Fibroblast of lung (primary cell): ENCODE measurements around the gene KCNH4. TPM values are rescaled to one million over a fixed set of nuclear protein-coding genes. Genes with fewer than 3 reads are reported as not detected.
"Not testable (repeated sequence)": the region's sequence is repeated elsewhere in the genome, so short reads cannot be mapped to it uniquely, and the experiment has no call there.

ENCODE experiments used
- DNase-seq, 2 donors: peaks; one replicate each; pipeline versions ENCODE4 v3.0.0 to v3.0.0-alpha.2; 2010; ENCODE audit warnings: low read depth in 2 of 2
- H2AFZ ChIP-seq: 2 replicates; pipeline ENCODE4 v1.5.1; 2012; ENCODE audit warnings: low read length, control low read depth, inconsistent platforms
- H3K27ac ChIP-seq: 2 replicates; pipeline ENCODE4 v1.5.1; 2011; ENCODE audit warnings: low read length, control low read depth; ENCODE audit not compliant: insufficient read depth
- H3K27me3 ChIP-seq: 2 replicates; pipeline ENCODE4 v1.5.1; 2011; ENCODE audit warnings: mild to moderate bottlenecking, low read length; ENCODE audit not compliant: control insufficient read depth, insufficient read depth
- H3K36me3 ChIP-seq: 2 replicates; pipeline ENCODE4 v1.5.1; 2011; ENCODE audit warnings: low read length; ENCODE audit not compliant: control insufficient read depth, insufficient read depth
- H3K4me1 ChIP-seq: 2 replicates; pipeline ENCODE4 v1.5.1; 2011; ENCODE audit warnings: low read length; ENCODE audit not compliant: control insufficient read depth, insufficient read depth; ENCODE audit errors: extremely low read depth
- H3K4me2 ChIP-seq: 2 replicates; pipeline ENCODE4 v1.5.1; 2011; ENCODE audit warnings: low read length, control low read depth; ENCODE audit not compliant: insufficient read depth; ENCODE audit errors: extremely low read depth
- H3K4me3 ChIP-seq, 4 experiments: fragments of 200-600 bp in 1 of 4; sonication (generic) in 1 of 4; replicated peaks in 1 of 4; 2 replicates each; pipeline ENCODE4 v1.5.1; 2011 to 2016; ENCODE audit warnings: low read length in 4 of 4, low read depth in 3 of 4, mild to moderate bottlenecking in 3 of 4, control low read depth in 2 of 4, inconsistent platforms in 1 of 4, mixed read lengths in 1 of 4; ENCODE audit not compliant: insufficient read depth in 1 of 4; ENCODE audit errors: control extremely low read depth in 1 of 4
- H3K79me2 ChIP-seq: 2 replicates; pipeline ENCODE4 v1.5.1; 2012; ENCODE audit warnings: mild to moderate bottlenecking, low read length, inconsistent platforms; ENCODE audit not compliant: control insufficient read depth, insufficient read depth
- H3K9ac ChIP-seq: 2 replicates; pipeline ENCODE4 v1.5.1; 2011; ENCODE audit warnings: mild to moderate bottlenecking, low read length, control low read depth; ENCODE audit not compliant: insufficient read depth
- H3K9me3 ChIP-seq: 2 replicates; pipeline ENCODE4 v1.5.1; 2012; ENCODE audit warnings: low read depth, low read length; ENCODE audit not compliant: control insufficient read depth, insufficient read depth
- H4K20me1 ChIP-seq: 2 replicates; pipeline ENCODE4 v1.5.1; 2011; ENCODE audit warnings: low read length; ENCODE audit not compliant: control insufficient read depth, insufficient read depth; ENCODE audit errors: extremely low read depth
- CTCF ChIP-seq, 2 donors: IDR thresholded peaks in 1 of 2; conservative IDR thresholded peaks in 1 of 2; 1 replicate in 1 of 2; 2 replicates in 1 of 2; pipeline ENCODE4 v1.5.1; 2011 to 2012; ENCODE audit warnings: low read length in 2 of 2, control low read depth in 1 of 2, inconsistent platforms in 1 of 2, low read depth in 1 of 2, mild to moderate bottlenecking in 1 of 2
- EZH2 ChIP-seq: IDR thresholded peaks from 2 replicates; pipeline ENCODE4 v1.5.1; 2012; ENCODE audit warnings: low read length, control low read depth, mild to moderate bottlenecking; ENCODE audit errors: missing control alignments
- polyA plus RNA-seq, 2 donors: library from polyadenylated mRNA; depleted of rRNA in 1 of 2; stranded (reverse) in 1 of 2; unstranded in 1 of 2; fragments of >200 nt; gene quantifications; 2 replicates each; pipeline ENCODE4 v1.2.1, GENCODE V29; 2011 to 2012; ENCODE audit warnings: missing spikeins in 1 of 2
- total RNA-seq: library from RNA; depleted of rRNA; stranded (reverse); fragments of >200 nt; gene quantifications from 2 replicates; pipeline ENCODE4 v1.2.1, GENCODE V29; 2014

The KCNH4 gene
- total and polyA plus RNA-seq, 2 donors (not counting 1 experiment from before 2014, with no cell fraction given), result 0.03 TPM; not detected in 1

GRCh38 chr17:42187833-42188232 is 6.9 kb upstream of the KCNH4 start:
- H3K36me3 ChIP-seq, result no peaks in the 10 kb centered on the region
- no peak overlapping the region for H3K27ac ChIP-seq
- no peaks in the 10 kb centered on the region for H3K27me3 ChIP-seq
- H3K4me1 ChIP-seq, result peaks cover 7% of the 10 kb centered on the region
- no peaks in the 10 kb centered on the region for H3K79me2 ChIP-seq
- H3K9ac ChIP-seq, result no peak overlapping the region
- no peak for DNase-seq
- H3K4me2 ChIP-seq, result no peak overlapping the region
- H4K20me1 ChIP-seq, result no peaks in the 10 kb centered on the region
- TF ChIP-seq EZH2 (no peak), CTCF (conservative IDR thresholded peaks at IDR 0.05 in 1 of 2, IDR thresholded peaks at IDR 0.05 in 1 of 2; ENCODE audit: low read depth in 1 of 2, low read length in 2 of 2) (no peak)
- H3K4me3 ChIP-seq, result no peak overlapping the region
- no peak overlapping the region for H2AFZ ChIP-seq
- H3K9me3 ChIP-seq, result no peaks in the 10 kb centered on the region

- H4K20me1 ChIP-seq, H3K36me3 ChIP-seq, H3K79me2 ChIP-seq, H3K27ac ChIP-seq, H3K4me1 ChIP-seq, H3K9me3 ChIP-seq, H3K4me3 ChIP-seq, H3K9ac ChIP-seq, H3K4me2 ChIP-seq, H2AFZ ChIP-seq, H3K27me3 ChIP-seq, DNase-seq: not testable (repeated sequence)
Observed at GRCh38 chr17:42186191-42186590, 5.2 kb upstream of the KCNH4 start.

GRCh38 chr17:42185621-42185930 is 4.6 kb upstream of the KCNH4 start:
- no peak overlapping the region for H2AFZ ChIP-seq
- DNase-seq, result no peak
- no peak overlapping the region for H3K4me2 ChIP-seq
- no peak overlapping the region for H3K4me3 ChIP-seq
- peaks cover 13% of the 10 kb centered on the region for H3K27me3 ChIP-seq
- H3K9me3 ChIP-seq, result no peaks in the 10 kb centered on the region
- no peaks in the 10 kb centered on the region for H4K20me1 ChIP-seq
- TF ChIP-seq EZH2, result no peak
- no peak for TF ChIP-seq CTCF (conservative IDR thresholded peaks at IDR 0.05 in 1 of 2, IDR thresholded peaks at IDR 0.05 in 1 of 2; ENCODE audit: low read depth in 1 of 2, low read length in 2 of 2)
- no peaks in the 10 kb centered on the region for H3K79me2 ChIP-seq
- no peaks in the 10 kb centered on the region for H3K36me3 ChIP-seq
- no peak overlapping the region for H3K9ac ChIP-seq
- no peak overlapping the region for H3K27ac ChIP-seq
- peaks cover 7% of the 10 kb centered on the region for H3K4me1 ChIP-seq
